Bronchial epithelial cell (primary cell): ENCODE results near the gene OR4D5. TPM values are rescaled to one million over a fixed set of nuclear protein-coding genes. Genes with fewer than 3 reads are reported as not detected.

Experiments
- DNase-seq: peaks from one replicate; pipeline ENCODE4 v3.0.0-alpha.2; 2010; ENCODE audit warnings: low read depth
- FAIRE-seq: peaks from 2 replicates; lab custom pipeline; 2011; peaks lifted over from hg19 to GRCh38; lab: Jason Lieb, UNC
- H3K27me3 ChIP-seq: 2 replicates; pipeline ENCODE4 v1.5.1; 2011; ENCODE audit warnings: low read length; ENCODE audit not compliant: control insufficient read depth, insufficient read depth
- H3K36me3 ChIP-seq: 2 replicates; pipeline ENCODE4 v1.5.1; 2011; ENCODE audit warnings: low read length; ENCODE audit not compliant: control insufficient read depth, insufficient read depth
- H3K4me3 ChIP-seq: 2 replicates; pipeline ENCODE4 v1.5.1; 2011; ENCODE audit warnings: mild to moderate bottlenecking, low read depth, low read length, control low read depth
- CTCF ChIP-seq: IDR thresholded peaks from 2 replicates; pipeline ENCODE4 v1.5.1; 2011; ENCODE audit warnings: mild to moderate bottlenecking, moderate library complexity, low read length, control low read depth, inconsistent platforms; ENCODE audit not compliant: insufficient read depth, severe bottlenecking
- total RNA-seq: library from RNA; depleted of rRNA; stranded (reverse); fragments of >200 nt; gene quantifications from 2 replicates; pipeline ENCODE4 v1.2.1, GENCODE V29; 2014

Gene OR4D5
- total RNA-seq, 1 donor from 2014 or later = not detected

- no peak for DNase-seq
- H3K27me3 ChIP-seq = no peaks in the 10 kb centered on the region
- no peak for FAIRE-seq
- no peak for TF ChIP-seq CTCF
- H3K4me3 ChIP-seq = no peak overlapping the region
- no peaks in the 10 kb centered on the region for H3K36me3 ChIP-seq
These were observed 17.3 kb downstream of the OR4D5 start for GRCh38 chr11:123956752-123957151.

GRCh38 chr11:123973816-123974215 lies 34.4 kb downstream of the OR4D5 start:
- Histone ChIP-seq H3K36me3 (no peaks in the 10 kb centered on the region), H3K27me3 (no peaks in the 10 kb centered on the region), H3K4me3 (no peak overlapping the region)
- FAIRE-seq (peak; percentile 88), DNase-seq (peak; percentile 99)
- TF ChIP-seq CTCF = no peak

GRCh38 chr11:123976770-123977560 lies 37.5 kb downstream of the OR4D5 start:
- DNase-seq (no peak), FAIRE-seq (no peak)
- no peak for TF ChIP-seq CTCF
- no peak overlapping the region for H3K4me3 ChIP-seq
- H3K36me3 ChIP-seq = no peaks in the 10 kb centered on the region
- H3K27me3 ChIP-seq = no peaks in the 10 kb centered on the region

GRCh38 chr11:123977731-123978347 lies 38.4 kb downstream of the OR4D5 start, which contains the start of gene OR10S1:
OR10S1 (minus strand) TSS chr11:123977781; CDS start chr11:123977664, 117 bp downstream.
- TF ChIP-seq CTCF = no peak
- DNase-seq = peak; percentile 90
- FAIRE-seq = peak; percentile 96
- Histone ChIP-seq H3K27me3 (no peaks in the 10 kb centered on the region), H3K36me3 (no peaks in the 10 kb centered on the region), H3K4me3 (no peak within 1 kb of the TSS)

- TF ChIP-seq CTCF = no peak
- no peak for DNase-seq
- FAIRE-seq = no peak
- Histone ChIP-seq H3K27me3 (no peaks in the 10 kb centered on the region), H3K4me3 (no peak overlapping the region), H3K36me3 (no peaks in the 10 kb centered on the region)
These were observed 39.9 kb downstream of the OR4D5 start for GRCh38 chr11:123979311-123979710.

Other genes with a start within 250 kb of the OR4D5 start
- 8.6 and 14.5 TPM in 2 replicates for gene ZNF202, start 198.0 kb upstream of the OR4D5 start, total RNA-seq
- not detected in 2 replicates for gene OR6X1, start 185.1 kb upstream of the OR4D5 start, total RNA-seq
- not detected in 2 replicates for gene OR6M1, start 133.3 kb upstream of the OR4D5 start, total RNA-seq
- not detected in 2 replicates for gene TMEM225, start 53.9 kb upstream of the OR4D5 start, total RNA-seq
- gene OR8D4, start 37.5 kb upstream of the OR4D5 start, total RNA-seq = not detected in 2 replicates
- not detected in 2 replicates for gene OR6T1, start 4.2 kb downstream of the OR4D5 start, total RNA-seq
- 0.26 TPM in 1 of 2 replicates, not detected in the other for gene OR10S1, start 38.2 kb downstream of the OR4D5 start, total RNA-seq
- not detected in 2 replicates for gene OR10G6, start 55.5 kb downstream of the OR4D5 start, total RNA-seq
- not detected in 2 replicates for gene OR10G4, start 73.4 kb downstream of the OR4D5 start, total RNA-seq
- not detected in 2 replicates for gene OR10G9, start 83.4 kb downstream of the OR4D5 start, total RNA-seq
- gene OR10G8, start 87.2 kb downstream of the OR4D5 start, total RNA-seq = not detected in 2 replicates
- gene OR10G7, start 101.7 kb downstream of the OR4D5 start, total RNA-seq = not detected in 2 replicates
- 5.3 and 18.8 TPM in 2 replicates for gene VWA5A, start 175.8 kb downstream of the OR4D5 start, total RNA-seq
- gene OR10D3, start 243.7 kb downstream of the OR4D5 start, total RNA-seq = not detected in 2 replicates